GM23338 (cell line): ENCODE measurements around the gene NCSTN. TPM values are rescaled to one million over a fixed set of nuclear protein-coding genes. Genes with fewer than 3 reads are reported as not detected.

Experiments used
- ATAC-seq: fragments of 200-7000 bp; cut with Tn5 transposase; 3 replicates; pipeline ENCODE4 v1.9.1; 2020
- DNase-seq: peaks from one replicate; pipeline ENCODE4 v3.0.0-alpha.2; 2015; ENCODE audit warnings: low spot score
- H2AFZ ChIP-seq: fragments of 200-600 bp; sonication (generic); 2 replicates; pipeline ENCODE4 v1.8.0; 2016; ENCODE audit warnings: antibody characterized with exemption, mild to moderate bottlenecking, moderate library complexity
- H3F3A ChIP-seq: fragments of 200-600 bp; sonication (generic); replicated peaks from 2 replicates; pipeline ENCODE4 v1.8.0; 2017; ENCODE audit warnings: antibody characterized with exemption, mixed run types, low read depth
- H3K27ac ChIP-seq: fragments of 200-600 bp; sonication (generic); 2 replicates; pipeline ENCODE4 v1.6.1; 2016; ENCODE audit warnings: low read depth
- H3K27me3 ChIP-seq: fragments of 200-600 bp; sonication (generic); 2 replicates; pipeline ENCODE4 v1.8.0; 2016; ENCODE audit warnings: mild to moderate bottlenecking, mixed run types, moderate library complexity; ENCODE audit not compliant: insufficient read depth
- H3K36me3 ChIP-seq: fragments of 200-600 bp; sonication (generic); 2 replicates; pipeline ENCODE4 v1.8.0; 2016; ENCODE audit warnings: mild to moderate bottlenecking; ENCODE audit not compliant: insufficient read depth
- H3K4me1 ChIP-seq: fragments of 200-600 bp; sonication (generic); 2 replicates; pipeline ENCODE4 v1.8.0; 2016; ENCODE audit warnings: mild to moderate bottlenecking, moderate library complexity; ENCODE audit not compliant: insufficient read depth
- H3K4me2 ChIP-seq: fragments of 200-600 bp; sonication (generic); 2 replicates; pipeline ENCODE4 v1.7.1; 2017; ENCODE audit warnings: mixed run types
- H3K4me3 ChIP-seq: fragments of 200-600 bp; sonication (generic); 2 replicates; pipeline ENCODE4 v1.6.1; 2016; ENCODE audit warnings: mixed run types
- H3K79me2 ChIP-seq: fragments of 200-600 bp; sonication (generic); replicated peaks from 2 replicates; pipeline ENCODE4 v1.8.0; 2017; ENCODE audit warnings: mild to moderate bottlenecking; ENCODE audit not compliant: insufficient read depth
- H3K9me2 ChIP-seq: fragments of 200-600 bp; sonication (generic); 2 replicates; pipeline ENCODE4 v1.8.0; 2017; ENCODE audit not compliant: insufficient read depth
- H4K20me1 ChIP-seq: fragments of 200-600 bp; sonication (generic); replicated peaks from 2 replicates; pipeline ENCODE4 v1.8.0; 2017; ENCODE audit warnings: mild to moderate bottlenecking; ENCODE audit not compliant: insufficient read depth
- H3K27ac Mint-ChIP-seq: 2 replicates; pipeline ENCODE4 v1.8.0; 2020; ENCODE audit warnings: inconsistent platforms, mild to moderate bottlenecking, moderate library complexity, mixed read lengths
- H3K27me3 Mint-ChIP-seq: 3 replicates; pipeline ENCODE4 v1.8.0; 2022; ENCODE audit warnings: low read depth, mild to moderate bottlenecking, moderate library complexity, mixed read lengths, inconsistent platforms; ENCODE audit not compliant: insufficient read depth, poor library complexity
- H3K36me3 Mint-ChIP-seq: 3 replicates; pipeline ENCODE4 v1.8.0; 2021; ENCODE audit warnings: low read depth, mild to moderate bottlenecking, inconsistent platforms, moderate library complexity, mixed read lengths
- H3K4me1 Mint-ChIP-seq: 3 replicates; pipeline ENCODE4 v1.8.0; 2020; ENCODE audit warnings: mild to moderate bottlenecking, inconsistent platforms, mixed read lengths
- H3K4me3 Mint-ChIP-seq: 3 replicates; pipeline ENCODE4 v1.8.0; 2021; ENCODE audit warnings: moderate library complexity, mild to moderate bottlenecking, inconsistent platforms, mixed read lengths
- H3K9me3 Mint-ChIP-seq: 3 replicates; pipeline ENCODE4 v1.8.0; 2020; ENCODE audit warnings: moderate library complexity, mild to moderate bottlenecking, inconsistent platforms, mixed read lengths
- CTCF ChIP-seq, 2 experiments: fragments of 200-600 bp in 1 of 2; sonication (generic) in 1 of 2; conservative IDR thresholded peaks; 2 replicates each; pipeline versions ENCODE4 v1.5.1 to v1.6.1; 2016 to 2017; ENCODE audit warnings: antibody characterized with exemption in 2 of 2, low read depth in 2 of 2, mild to moderate bottlenecking in 2 of 2, moderate library complexity in 1 of 2
- EZH2 ChIP-seq: fragments of 200-600 bp; sonication (generic); IDR thresholded peaks from one replicate; pipeline ENCODE4 v1.8.0; 2017; ENCODE audit warnings: antibody characterized with exemption, mild to moderate bottlenecking, low read depth; ENCODE audit not compliant: unreplicated experiment
- EZH2phosphoT487 ChIP-seq: fragments of 200-600 bp; sonication (generic); IDR thresholded peaks from one replicate; pipeline ENCODE4 v1.8.1; 2018; ENCODE audit warnings: antibody characterized with exemption; ENCODE audit not compliant: unreplicated experiment
- NANOG ChIP-seq: IDR thresholded peaks from 2 replicates; pipeline ENCODE4 v1.6.1; 2016; ENCODE audit warnings: antibody characterized with exemption, borderline replicate concordance
- REST ChIP-seq: IDR thresholded peaks from one replicate; pipeline ENCODE4 v1.6.1; 2018; ENCODE audit warnings: antibody characterized with exemption; ENCODE audit not compliant: unreplicated experiment
- STAT1 ChIP-seq: IDR thresholded peaks from one replicate; pipeline ENCODE4 v1.6.1; 2016; ENCODE audit warnings: antibody characterized with exemption; ENCODE audit not compliant: unreplicated experiment
- ZNF114 ChIP-seq: fragments of 250-450 bp; sonication (Bioruptor Pico); IDR thresholded peaks from 2 replicates; pipeline ENCODE4 v1.5.0; 2020; ENCODE audit warnings: mild to moderate bottlenecking, moderate library complexity
- ZNF462 ChIP-seq: fragments of 250-450 bp; sonication (Bioruptor Pico); IDR thresholded peaks from 2 replicates; pipeline ENCODE4 v1.5.0; 2020; ENCODE audit warnings: mild to moderate bottlenecking, moderate library complexity
- polyA plus RNA-seq: library from polyadenylated mRNA; unstranded; fragments of >200 nt; fragmentation: Nextera tagmentation; extraction: Ambion mirVana; gene quantifications from 2 replicates; pipeline ENCODE4 v1.2.1, GENCODE V29; 2016
- total RNA-seq: library from RNA; depleted of rRNA; stranded (reverse); fragments of >200 nt; shearing (Covaris generic); gene quantifications from 2 replicates; pipeline ENCODE4 v1.2.3, GENCODE V29; 2014

NCSTN gene
- total and polyA plus RNA-seq, 2 experiments from 2014 or later, result 36.0 to 45.9 TPM

GRCh38 chr1:160403244-160403643 is 60.1 kb downstream of the NCSTN start:
- H3K36me3 Mint-ChIP-seq, result peaks cover 16% of the 10 kb centered on the region
- ATAC-seq (no peak), DNase-seq (no peak)
- Histone ChIP-seq H3K4me2 (peak overlapping the region; percentile 100), H3K4me3 (peak overlapping the region; percentile 99; the same call in 1 of the 2 replicates), H4K20me1 (peaks cover 17% of the 10 kb centered on the region; the same call in 1 of the 2 replicates), H3K9me2 (no peaks in the 10 kb centered on the region), H3F3A (peaks cover 12% of the 10 kb centered on the region; the same call in 1 of the 2 replicates), H3K4me1 (peaks cover 60% of the 10 kb centered on the region), H3K27me3 (no peaks in the 10 kb centered on the region), H3K79me2 (peaks cover 77% of the 10 kb centered on the region), H2AFZ (no peak overlapping the region), H3K36me3 (no peaks in the 10 kb centered on the region), H3K27ac (0 out of 2 replicates have a peak overlapping the region, but pooled peaks have one; percentile 19)
- H3K4me3 Mint-ChIP-seq, result peak overlapping the region; percentile 81; the same call in 2 of the 3 replicates
- peaks cover 78% of the 10 kb centered on the region for H3K4me1 Mint-ChIP-seq
- H3K27me3 Mint-ChIP-seq, result peaks cover 12% of the 10 kb centered on the region
- H3K27ac Mint-ChIP-seq, result no peak overlapping the region
- H3K9me3 Mint-ChIP-seq, result no peaks in the 10 kb centered on the region
- TF ChIP-seq NANOG, result no peak
- TF ChIP-seq CTCF (conservative IDR thresholded peaks at IDR 0.05; ENCODE audit: low read depth in 2 of 2), result no peak
- TF ChIP-seq EZH2, result no peak
- no peak for TF ChIP-seq ZNF462 (CRISPR knock-in tag)
- no peak for TF ChIP-seq REST
- TF ChIP-seq EZH2phosphoT487, result no peak
- no peak for TF ChIP-seq STAT1
- TF ChIP-seq ZNF114 (CRISPR knock-in tag), result no peak
